Endometrium (tissue), 2 donors: ENCODE data around the gene CLEC16A.
"Not testable (repeated sequence)": the region's sequence is repeated elsewhere in the genome, so short reads cannot be mapped to it uniquely, and the experiment has no call there.

Experiments used
- FAIRE-seq: peaks from 2 replicates; lab custom pipeline; 2012; peaks lifted over from hg19 to GRCh38; lab: Jason Lieb, UNC
- donor health status: control.
- donor health status: control.

Gene CLEC16A

GRCh38 chr16:11101283-11101682 lies 156.9 kb downstream of the CLEC16A start:
- no peak for FAIRE-seq

- FAIRE-seq = no peak
Observed at GRCh38 chr16:11101695-11102522, 157.5 kb downstream of the CLEC16A start.

- FAIRE-seq = no peak
Observed at GRCh38 chr16:11102523-11102898, 158.1 kb downstream of the CLEC16A start.

GRCh38 chr16:11103301-11103700 lies 158.9 kb downstream of the CLEC16A start:
- FAIRE-seq = not testable (repeated sequence)

GRCh38 chr16:11104168-11105037 lies 160.0 kb downstream of the CLEC16A start:
- FAIRE-seq = no peak

- FAIRE-seq = no peak
Observed at GRCh38 chr16:11105038-11105903, 160.9 kb downstream of the CLEC16A start.

- no peak for FAIRE-seq
Observed at GRCh38 chr16:11106726-11107125, 162.4 kb downstream of the CLEC16A start.

- no peak for FAIRE-seq
Observed at GRCh38 chr16:11107780-11108465, 163.6 kb downstream of the CLEC16A start.

GRCh38 chr16:11108466-11108805 lies 164.1 kb downstream of the CLEC16A start:
- no peak for FAIRE-seq

- no peak for FAIRE-seq
Observed at GRCh38 chr16:11109566-11109965, 165.2 kb downstream of the CLEC16A start.

- FAIRE-seq = no peak
Observed at GRCh38 chr16:11111150-11111549, 166.8 kb downstream of the CLEC16A start.

- no peak for FAIRE-seq
Observed at GRCh38 chr16:11111856-11112634, 167.7 kb downstream of the CLEC16A start.

- FAIRE-seq = no peak
Observed at GRCh38 chr16:11112723-11113348, 168.5 kb downstream of the CLEC16A start.

- FAIRE-seq = no peak
Observed at GRCh38 chr16:11114366-11115164, 170.2 kb downstream of the CLEC16A start.

- FAIRE-seq = no peak
Observed at GRCh38 chr16:11117576-11118211, 173.3 kb downstream of the CLEC16A start.

GRCh38 chr16:11118479-11118878 lies 174.1 kb downstream of the CLEC16A start:
- FAIRE-seq = no peak

GRCh38 chr16:11121083-11121608 lies 176.8 kb downstream of the CLEC16A start:
- no peak for FAIRE-seq

GRCh38 chr16:11121914-11122692 lies 177.7 kb downstream of the CLEC16A start:
- FAIRE-seq = no peak
